Mesothelial cell of epicardium (in vitro differentiated cells): Measurements from ENCODE around the gene UBR4. TPM values are rescaled to one million over a fixed set of nuclear protein-coding genes. Genes with fewer than 3 reads are reported as not detected.

ENCODE experiments used
- DNase-seq, 2 experiments: peaks; one replicate each; pipeline ENCODE4 v3.0.0; 2021; ENCODE audit warnings: low spot score in 2 of 2; ENCODE audit not compliant: unreplicated experiment in 2 of 2
- H3K27ac Mint-ChIP-seq: 2 replicates; pipeline ENCODE4 v1.8.0; 2021; ENCODE audit warnings: mixed read lengths
- H3K27me3 Mint-ChIP-seq: 2 replicates; pipeline ENCODE4 v1.8.0; 2021; ENCODE audit warnings: low read depth, mixed read lengths
- H3K36me3 Mint-ChIP-seq: 2 replicates; pipeline ENCODE4 v1.8.0; 2021; ENCODE audit warnings: mixed read lengths
- H3K4me1 Mint-ChIP-seq: 2 replicates; pipeline ENCODE4 v1.8.0; 2021; ENCODE audit warnings: mixed read lengths
- H3K4me3 Mint-ChIP-seq: 2 replicates; pipeline ENCODE4 v1.8.0; 2021; ENCODE audit warnings: mild to moderate bottlenecking, moderate library complexity, mixed read lengths
- H3K9me3 Mint-ChIP-seq: 2 replicates; pipeline ENCODE4 v1.8.0; 2021; ENCODE audit warnings: mixed read lengths
- CTCF ChIP-seq: fragments of 200-600 bp; sonication (generic); IDR thresholded peaks from one replicate; pipeline ENCODE4 v1.5.0; 2021; ENCODE audit warnings: antibody characterized with exemption; ENCODE audit not compliant: unreplicated experiment
- total RNA-seq: library from RNA; stranded (reverse); gene quantifications from 3 replicates; pipeline ENCODE4 v1.2.1, GENCODE V29; 2021

Gene UBR4
- total RNA-seq, 1 donor from 2014 or later, result 222 TPM

GRCh38 chr1:19157653-19158052 lies 52.4 kb downstream of the UBR4 start:
- TF ChIP-seq CTCF, result no peak
- Mint-ChIP-seq H3K4me3 (no peak overlapping the region), H3K27ac (no peak overlapping the region), H3K4me1 (no peaks in the 10 kb centered on the region), H3K9me3 (no peaks in the 10 kb centered on the region), H3K27me3 (no peaks in the 10 kb centered on the region), H3K36me3 (peaks cover 61% of the 10 kb centered on the region)
- no peak for DNase-seq

GRCh38 chr1:19156676-19157075 lies 53.4 kb downstream of the UBR4 start:
- no peaks in the 10 kb centered on the region for H3K27me3 Mint-ChIP-seq
- no peak for TF ChIP-seq CTCF
- H3K4me3 Mint-ChIP-seq, result no peak overlapping the region
- no peaks in the 10 kb centered on the region for H3K4me1 Mint-ChIP-seq
- no peak overlapping the region for H3K27ac Mint-ChIP-seq
- DNase-seq, result no peak
- peaks cover 60% of the 10 kb centered on the region for H3K36me3 Mint-ChIP-seq
- H3K9me3 Mint-ChIP-seq, result no peaks in the 10 kb centered on the region

GRCh38 chr1:19154876-19155275 lies 55.2 kb downstream of the UBR4 start:
- H3K9me3 Mint-ChIP-seq, result no peaks in the 10 kb centered on the region
- H3K36me3 Mint-ChIP-seq, result peaks cover 53% of the 10 kb centered on the region
- no peak for DNase-seq
- H3K27me3 Mint-ChIP-seq, result no peaks in the 10 kb centered on the region
- H3K4me1 Mint-ChIP-seq, result no peaks in the 10 kb centered on the region
- no peak overlapping the region for H3K4me3 Mint-ChIP-seq
- TF ChIP-seq CTCF, result no peak
- H3K27ac Mint-ChIP-seq, result no peak overlapping the region

- DNase-seq, result no peak
- Mint-ChIP-seq H3K27ac (no peak overlapping the region), H3K27me3 (no peaks in the 10 kb centered on the region), H3K4me1 (no peaks in the 10 kb centered on the region), H3K36me3 (peaks cover 62% of the 10 kb centered on the region), H3K9me3 (no peaks in the 10 kb centered on the region), H3K4me3 (no peak overlapping the region)
- no peak for TF ChIP-seq CTCF
Observed at GRCh38 chr1:19153169-19153568, 56.9 kb downstream of the UBR4 start.

- Mint-ChIP-seq H3K4me3 (no peak overlapping the region), H3K4me1 (no peaks in the 10 kb centered on the region), H3K27ac (no peak overlapping the region), H3K9me3 (no peaks in the 10 kb centered on the region), H3K36me3 (peaks cover 74% of the 10 kb centered on the region), H3K27me3 (no peaks in the 10 kb centered on the region)
- DNase-seq, result no peak
- no peak for TF ChIP-seq CTCF
Observed at GRCh38 chr1:19151537-19151936, 58.5 kb downstream of the UBR4 start.

GRCh38 chr1:19149736-19150135 lies 60.3 kb downstream of the UBR4 start:
- no peak for TF ChIP-seq CTCF
- Mint-ChIP-seq H3K9me3 (no peaks in the 10 kb centered on the region), H3K4me3 (no peak overlapping the region), H3K4me1 (no peaks in the 10 kb centered on the region), H3K27me3 (no peaks in the 10 kb centered on the region), H3K27ac (no peak overlapping the region), H3K36me3 (peaks cover 79% of the 10 kb centered on the region)
- no peak for DNase-seq
